Stimulated activated CD4-positive, alpha-beta T cell treated with anti-CD3 and anti-CD28 coated beads, TNF-alpha, amount 100 ng/mL, for 1 hour (primary cell): ENCODE measurements around the gene LTBP2.
A peak's percentile ranks its signal among the peaks of the same experiment; 100 is the strongest.

Source experiments
- DNase-seq, 3 donors: peaks; one replicate each; pipeline ENCODE4 v3.0.0-alpha.2; 2020; ENCODE audit warnings: low read depth in 3 of 3, low spot score in 1 of 3

Gene LTBP2

DNA sequence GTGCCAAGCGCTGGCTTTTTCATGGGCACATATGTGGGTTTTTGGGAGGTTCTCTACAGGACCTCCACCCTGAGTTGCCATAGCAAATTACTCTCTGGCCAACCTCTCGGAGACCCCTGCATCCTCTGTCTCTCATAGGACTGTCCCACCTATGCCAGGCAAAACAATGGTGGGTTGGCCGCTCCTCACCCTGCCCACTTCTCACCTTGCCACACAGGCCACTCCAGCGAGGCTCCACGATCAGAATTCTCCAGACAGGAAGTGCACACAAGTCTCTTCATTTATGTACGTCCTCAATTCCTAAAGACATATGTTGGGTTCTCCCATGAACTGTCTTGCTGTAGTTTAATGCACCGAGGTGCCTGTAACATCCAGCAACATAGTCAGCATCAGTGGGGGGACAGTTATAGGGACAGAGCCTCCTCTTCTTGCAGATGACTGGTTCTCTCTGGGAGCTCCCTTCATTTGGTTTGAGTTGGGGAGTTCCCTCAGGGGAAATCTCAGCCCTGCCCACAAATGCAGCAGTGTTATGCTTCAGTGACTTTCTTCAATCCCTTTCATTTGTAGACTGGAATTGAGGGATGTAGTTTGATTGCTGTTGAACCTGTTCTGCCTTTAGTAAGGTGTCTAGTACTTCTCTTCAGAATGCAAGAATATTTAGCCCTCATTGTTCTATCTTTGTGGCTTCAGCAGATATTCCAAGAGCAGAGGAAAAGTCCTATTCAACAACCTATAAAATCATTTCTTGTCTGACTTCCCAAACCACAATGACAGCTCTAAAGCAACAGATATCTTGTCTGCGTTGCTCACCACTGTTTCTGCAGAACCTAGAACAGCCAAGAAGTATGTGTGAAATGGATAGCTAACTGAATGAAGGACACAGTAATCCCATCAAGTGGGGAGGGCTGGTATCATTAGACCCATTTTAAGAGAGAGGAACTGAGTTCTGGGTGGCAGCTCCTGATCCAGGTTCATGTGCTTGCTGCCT lies 2.8 kb upstream of the LTBP2 start:
- DNase-seq = no peak

DNA sequence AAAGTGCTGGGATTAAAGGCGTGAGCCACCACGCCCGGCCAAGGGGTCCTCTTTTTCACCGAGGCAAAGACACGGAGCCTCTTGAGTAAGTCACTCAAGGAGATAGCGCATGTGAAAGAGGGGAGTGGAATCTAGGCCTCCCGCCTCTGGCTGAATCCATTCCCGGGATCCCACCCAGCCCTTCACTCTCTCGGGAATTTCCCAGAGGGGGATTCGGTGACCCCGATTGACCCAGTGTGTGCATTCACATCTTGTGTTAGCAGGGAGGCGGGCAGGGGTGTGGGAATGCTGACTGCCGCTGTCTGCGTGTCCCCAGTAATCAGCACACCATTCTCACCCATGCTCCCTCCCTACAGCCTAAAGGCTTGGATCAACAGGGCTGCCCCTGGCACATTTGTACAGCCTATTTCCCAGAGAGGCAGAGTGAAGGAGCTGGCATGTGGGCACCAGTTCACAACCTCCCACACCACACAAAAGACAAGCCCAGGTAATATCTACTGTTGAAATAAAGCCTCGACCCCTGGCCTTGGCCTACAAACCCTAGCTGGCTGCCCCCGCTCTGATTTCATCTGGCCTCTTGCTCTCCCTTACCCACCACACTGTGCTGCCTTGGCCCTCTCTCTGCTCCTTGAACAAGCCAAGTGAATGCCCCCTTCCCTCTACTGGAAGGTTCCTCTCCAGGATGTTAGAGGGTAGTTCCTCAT lies 1.3 kb upstream of the LTBP2 start:
- no peak for DNase-seq

DNA sequence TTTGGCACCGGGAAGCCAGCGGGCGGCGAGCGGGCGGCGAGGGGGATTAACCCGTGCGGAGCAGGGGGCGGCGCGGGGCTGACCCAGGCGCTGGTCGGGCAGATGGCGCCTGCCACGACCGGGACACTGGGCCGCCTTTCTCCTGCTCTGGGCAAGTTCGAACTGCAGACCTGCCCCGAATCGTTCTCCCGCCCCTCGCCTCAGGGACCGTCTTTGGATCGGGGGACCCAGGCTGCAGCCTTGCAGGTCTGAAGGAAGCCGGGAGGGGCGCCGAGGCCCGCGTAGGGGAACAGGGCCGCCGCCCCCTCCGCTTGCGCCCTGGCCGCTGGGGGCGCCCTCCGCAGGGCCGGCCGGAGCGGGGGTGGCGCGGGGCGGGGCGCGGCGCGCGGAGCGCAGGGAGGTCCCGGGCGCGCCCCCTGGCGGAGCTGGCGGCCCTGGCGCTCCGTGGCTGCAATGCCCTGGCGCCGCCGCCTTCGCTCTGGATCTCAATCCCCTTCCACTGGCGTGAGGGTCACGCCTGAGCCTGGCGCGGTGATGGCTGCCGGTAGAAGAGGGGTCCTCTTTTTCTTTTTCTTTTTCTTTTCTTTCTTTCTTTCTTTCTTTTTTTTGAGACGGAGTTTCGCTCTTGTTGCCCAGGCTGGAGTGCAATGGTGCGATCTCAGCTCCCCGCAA lies 449 bp upstream of the LTBP2 start:
- peak; percentile 53 to 84 (median 60) for DNase-seq

DNA sequence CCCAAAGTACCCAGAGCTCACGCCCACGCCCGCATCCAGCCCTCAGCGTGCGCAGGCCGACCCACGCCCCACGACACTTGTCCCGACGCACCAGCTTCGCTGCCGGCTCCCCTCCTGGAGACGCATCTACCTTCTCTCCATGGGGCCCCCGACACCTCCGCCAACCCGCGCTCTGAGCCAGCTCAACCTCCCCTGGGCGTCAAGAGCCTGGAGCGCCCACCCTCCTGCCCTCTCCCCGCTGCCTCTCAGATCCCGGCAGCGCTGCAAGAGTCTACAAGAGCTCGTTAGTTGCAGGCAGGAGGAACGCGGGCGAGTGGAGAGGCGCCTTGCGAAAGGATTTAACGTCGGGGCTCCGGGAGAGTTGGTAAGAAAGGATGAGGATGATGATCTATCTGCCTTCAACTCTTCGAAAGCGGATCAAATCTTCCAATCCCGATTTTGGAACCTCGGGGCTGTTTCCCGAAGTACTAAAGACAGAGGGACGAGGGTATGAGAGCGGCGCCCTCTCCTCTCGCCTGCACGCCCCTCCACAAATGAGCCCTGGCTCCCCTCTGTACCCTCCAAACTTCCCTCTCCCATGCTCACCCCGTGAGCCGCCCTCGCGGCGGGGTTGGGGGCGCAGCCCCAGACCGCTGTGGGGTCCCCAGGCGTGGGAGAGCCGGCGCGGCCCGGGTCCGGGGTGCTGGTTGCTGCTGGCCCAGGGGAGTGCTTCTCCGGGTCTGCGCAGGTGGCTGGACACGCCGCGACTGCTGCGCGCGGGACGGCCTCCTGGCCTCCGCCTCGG lies 979 bp downstream of the LTBP2 start:
- no peak for DNase-seq

DNA sequence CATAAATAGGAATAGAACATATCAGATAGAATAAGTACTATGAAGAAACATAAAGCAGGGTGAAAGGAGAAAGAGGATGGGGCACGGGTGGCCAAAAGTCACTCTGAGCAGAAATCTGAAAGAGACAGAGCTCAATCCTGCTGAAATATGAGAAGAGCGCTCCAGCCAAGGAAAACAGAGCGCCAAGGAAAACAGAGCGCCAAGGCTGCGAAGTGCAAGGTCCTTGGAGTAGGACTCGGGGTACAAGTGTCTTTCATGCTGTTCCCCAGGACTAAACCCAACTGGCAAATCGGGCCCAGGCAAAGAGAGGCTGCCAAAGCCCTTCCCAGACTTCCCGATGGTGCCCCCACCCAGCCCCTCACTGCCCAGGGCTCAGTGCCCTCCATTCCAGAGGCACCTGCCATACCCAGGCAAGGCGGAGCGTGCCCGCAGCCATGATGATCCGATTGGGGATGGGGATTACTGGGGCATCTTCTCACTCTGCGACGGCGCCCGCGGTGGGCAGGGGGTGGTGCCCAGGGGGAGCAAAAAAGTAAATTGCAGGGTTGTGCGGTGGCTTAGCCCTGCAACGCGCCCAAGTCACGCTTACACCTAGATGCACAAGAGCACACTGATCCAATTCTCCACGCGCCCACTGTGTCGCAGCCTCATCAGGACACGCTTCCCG lies 1.7 kb downstream of the LTBP2 start:
- DNase-seq = no peak

DNA sequence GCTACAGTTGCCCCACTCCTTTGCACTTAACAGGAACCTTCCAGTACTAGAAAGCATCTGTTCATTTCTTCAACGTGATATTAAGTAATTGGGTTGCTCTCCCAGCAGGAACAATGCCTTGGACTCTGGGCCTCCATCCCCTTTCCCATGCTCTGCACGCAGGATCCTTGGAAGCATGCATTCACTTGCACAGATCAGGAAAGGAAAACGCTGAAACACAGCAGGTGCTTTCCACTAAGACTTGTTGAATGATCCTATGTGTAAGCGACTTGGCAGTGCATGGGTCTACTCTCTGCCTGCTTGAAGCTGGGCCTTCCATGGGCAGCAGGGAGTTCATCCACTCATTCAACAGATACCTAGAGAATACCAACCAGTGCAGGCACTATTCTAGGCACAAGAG lies 2.3 kb downstream of the LTBP2 start:
- DNase-seq = no peak

DNA sequence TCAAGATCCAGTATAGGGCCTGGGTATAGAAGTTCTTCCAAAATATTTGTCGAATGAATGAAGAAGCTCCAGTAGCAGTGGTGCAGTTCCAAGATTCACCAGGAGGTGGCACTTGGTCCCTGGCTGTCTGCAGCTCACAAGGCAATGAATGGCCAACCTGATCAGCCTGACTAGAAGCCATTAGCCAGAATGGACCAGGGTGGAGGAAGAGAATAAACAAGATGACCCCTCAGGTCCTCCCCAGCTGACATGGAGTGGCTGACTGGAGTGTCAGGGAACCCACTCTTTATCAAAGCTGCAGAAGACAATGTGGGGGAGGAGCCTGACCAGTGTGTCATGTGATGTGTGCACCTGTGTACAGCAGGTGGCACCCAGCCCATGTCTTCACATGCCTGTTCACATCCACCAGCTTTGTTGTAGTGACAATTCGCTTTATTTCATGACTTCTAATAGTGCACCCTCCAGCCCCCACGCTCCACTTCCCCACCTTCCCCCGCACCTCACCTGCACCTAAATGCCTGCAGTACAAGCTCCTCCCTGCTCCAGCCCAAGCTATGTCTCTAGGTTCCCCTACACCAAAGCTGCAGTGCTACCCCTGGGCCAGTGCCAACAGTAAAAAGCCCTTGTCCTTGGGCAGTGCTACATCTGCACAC lies 3.0 kb downstream of the LTBP2 start:
- peak; percentile 54 to 81 (median 70) for DNase-seq

DNA sequence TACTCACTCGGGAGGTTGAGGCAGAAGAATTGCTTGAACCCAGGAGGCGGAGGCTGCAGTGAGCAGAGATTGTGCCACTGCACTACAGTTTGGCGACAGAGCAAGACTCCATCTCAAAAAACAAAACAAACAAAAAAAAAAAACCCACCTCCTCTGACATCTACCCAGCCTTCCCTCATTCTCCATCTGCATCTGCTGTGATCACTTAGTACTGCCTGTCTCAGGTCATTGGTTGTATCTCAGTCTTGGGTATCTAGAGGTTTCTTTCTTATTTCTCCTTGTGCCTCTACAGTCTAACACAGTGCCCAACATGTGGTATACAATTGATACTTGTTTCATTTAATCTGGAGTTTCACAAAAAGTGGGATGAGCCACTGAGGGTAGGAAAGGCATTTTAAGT lies 5.3 kb downstream of the LTBP2 start:
- DNase-seq = no peak

DNA sequence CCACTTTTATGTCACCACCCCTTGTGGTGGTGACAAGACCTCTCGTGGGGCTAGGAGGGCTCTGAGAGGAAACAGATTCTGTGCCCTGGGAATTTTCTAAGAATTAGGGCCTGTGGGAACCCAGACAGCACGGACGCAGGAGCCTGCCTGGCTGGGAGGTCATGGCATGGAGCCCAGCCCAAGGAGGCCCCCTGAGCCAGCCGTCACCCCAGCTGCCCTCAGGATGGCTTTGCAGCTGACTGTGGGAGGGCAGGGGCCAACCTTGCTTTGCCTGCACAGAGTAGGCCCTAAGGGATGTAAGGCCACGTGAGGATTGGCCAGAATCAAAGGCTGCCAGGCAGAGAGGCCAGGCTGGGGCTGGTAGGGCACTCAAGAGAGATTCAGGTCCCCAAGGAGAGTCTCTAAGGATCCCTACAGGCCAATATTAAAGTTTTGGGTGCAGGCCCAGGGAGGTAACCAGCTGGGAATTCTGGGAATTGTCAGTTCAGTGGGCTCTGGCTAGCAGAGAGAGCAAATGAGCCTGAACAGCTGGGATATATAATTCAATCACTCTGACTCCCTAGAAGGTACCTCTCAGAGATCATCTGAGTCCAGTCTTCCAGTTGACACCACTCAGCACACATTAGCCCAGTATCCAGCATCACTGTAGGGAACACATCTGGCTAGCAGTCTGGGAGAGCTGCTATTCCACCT lies 6.4 kb downstream of the LTBP2 start:
- DNase-seq = no peak

DNA sequence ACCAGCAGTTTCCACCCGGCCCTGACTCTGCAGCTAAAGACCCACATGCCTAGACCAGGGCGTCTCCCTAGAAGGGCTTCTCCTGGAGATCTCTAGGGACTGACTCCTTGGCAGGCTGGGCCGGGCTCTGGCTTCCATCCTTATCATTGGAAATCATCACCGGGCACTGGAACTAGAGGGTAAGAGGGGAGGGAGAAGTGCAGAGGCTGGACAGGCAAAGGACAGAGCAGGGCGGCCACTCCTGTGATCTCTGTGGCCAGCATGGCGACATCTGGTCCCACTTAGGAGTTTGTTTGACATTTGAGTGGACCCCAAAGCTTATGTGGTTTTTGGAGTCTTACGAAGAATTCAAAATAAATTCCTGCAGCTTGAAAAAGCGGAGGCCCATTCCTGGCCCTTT lies 7.1 kb downstream of the LTBP2 start:
- no peak for DNase-seq

DNA sequence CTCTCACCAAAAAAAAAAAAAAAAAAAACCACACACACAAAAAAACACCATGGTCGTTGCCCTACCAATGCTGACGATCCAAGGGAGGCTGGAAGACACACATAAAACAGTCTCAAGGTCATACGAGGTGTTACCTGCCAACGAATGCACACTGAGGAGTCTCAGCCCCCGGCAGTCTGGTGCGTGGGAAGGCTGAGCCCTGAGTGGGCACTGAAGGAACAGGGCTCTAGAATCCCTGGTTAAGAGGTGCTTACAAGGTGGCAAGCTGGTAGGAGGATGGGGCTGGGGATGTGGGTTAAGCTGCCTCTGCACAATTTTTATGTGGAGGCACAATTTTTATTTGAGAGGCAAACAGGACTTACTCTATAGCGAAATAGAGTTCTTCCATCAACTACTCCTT lies 7.9 kb downstream of the LTBP2 start:
- no peak for DNase-seq

DNA sequence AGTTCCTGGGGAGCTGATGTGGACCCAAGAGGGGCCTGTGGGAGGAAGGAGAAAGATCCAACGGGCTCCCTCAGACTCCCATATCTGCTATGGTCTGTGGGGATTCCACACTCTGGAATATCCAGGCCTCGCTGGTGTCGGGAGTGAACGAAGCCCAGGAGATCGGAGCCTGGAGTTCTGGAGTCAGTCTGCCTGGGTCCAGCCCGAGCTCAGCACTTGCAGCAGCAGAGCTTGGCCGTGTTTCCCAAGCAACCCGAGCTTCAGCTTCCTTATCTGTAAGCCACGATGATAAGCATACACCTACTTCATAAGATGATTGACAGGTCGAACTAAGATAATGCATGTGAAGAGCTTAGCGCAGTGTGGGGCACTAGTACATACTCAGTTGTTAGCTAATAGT lies 10.1 kb downstream of the LTBP2 start:
- no peak for DNase-seq

DNA sequence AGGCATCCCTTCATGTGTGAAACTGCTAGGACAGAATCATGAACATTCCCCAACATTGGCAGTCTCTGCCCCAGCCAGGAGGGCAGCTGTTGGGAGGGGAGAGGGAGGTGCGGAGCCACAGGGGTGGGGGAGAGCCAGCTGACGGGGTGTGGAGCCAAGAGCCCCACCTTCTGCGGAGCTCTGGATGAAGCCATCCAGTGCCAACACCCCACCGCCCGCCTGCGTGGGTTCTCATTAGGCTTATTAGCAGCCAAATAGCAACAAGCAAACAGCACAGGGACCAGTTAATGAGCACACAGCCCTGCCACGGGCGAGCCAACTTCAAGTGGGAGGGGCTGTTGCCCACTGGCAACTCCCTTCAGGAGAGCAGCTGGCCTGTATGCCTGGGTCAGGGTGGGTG lies 12.1 kb downstream of the LTBP2 start:
- no peak for DNase-seq

DNA sequence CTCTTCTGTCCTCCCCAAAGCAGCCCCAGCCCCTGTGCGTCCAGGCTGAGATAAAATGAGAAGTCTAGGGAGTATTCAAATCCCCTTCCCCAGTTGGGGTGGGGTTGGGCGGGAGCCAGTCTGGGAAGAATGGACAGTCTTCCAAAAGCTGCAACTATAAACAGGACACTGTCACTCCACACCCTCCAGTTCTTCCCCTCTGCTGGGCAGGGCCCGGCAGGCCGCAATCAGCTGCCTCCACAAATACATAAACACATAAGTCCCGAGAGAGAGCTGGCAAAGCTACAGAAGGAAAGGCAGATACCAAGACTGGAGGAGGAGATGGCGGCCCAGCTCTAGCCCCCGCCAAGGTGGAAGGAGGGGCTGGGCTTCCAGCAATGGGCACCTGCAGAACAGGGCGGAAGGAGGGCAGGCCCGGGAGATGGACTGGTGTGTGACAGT lies 12.7 kb downstream of the LTBP2 start:
- no peak for DNase-seq

DNA sequence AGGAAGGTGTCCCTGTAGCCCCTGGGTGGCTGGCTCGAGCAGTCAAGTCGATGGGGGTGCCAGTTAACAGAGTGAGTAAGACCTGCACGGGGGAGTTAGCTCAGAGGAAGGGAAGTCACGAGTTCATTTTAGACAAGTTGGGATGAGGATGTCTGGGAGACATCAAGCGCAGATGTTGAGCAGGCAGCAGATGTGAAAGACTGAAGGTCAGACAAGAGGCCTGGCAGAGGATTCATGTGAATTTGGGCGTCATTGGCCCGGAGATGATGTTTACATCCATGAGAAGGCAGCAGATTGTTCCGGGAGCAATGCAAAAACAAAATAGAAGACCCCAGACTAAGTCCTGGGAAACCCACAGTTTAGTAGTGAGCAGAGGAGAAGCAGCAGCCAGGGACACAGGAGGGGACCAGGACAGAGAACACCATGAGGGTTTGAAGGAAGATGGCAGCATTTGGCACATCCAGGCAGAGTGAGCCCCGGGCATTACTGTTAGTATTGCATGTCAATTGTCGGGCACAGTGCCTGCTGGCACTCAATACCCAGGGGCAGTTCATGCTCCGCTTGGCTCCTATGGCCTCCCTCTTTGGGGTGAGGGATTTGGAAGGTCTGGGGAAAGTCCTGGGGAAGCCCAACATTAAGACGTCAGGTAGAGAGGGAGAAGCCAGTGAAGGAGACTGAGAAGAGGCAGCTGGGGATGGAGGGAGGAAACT lies 15.1 kb downstream of the LTBP2 start:
- DNase-seq = no peak

DNA sequence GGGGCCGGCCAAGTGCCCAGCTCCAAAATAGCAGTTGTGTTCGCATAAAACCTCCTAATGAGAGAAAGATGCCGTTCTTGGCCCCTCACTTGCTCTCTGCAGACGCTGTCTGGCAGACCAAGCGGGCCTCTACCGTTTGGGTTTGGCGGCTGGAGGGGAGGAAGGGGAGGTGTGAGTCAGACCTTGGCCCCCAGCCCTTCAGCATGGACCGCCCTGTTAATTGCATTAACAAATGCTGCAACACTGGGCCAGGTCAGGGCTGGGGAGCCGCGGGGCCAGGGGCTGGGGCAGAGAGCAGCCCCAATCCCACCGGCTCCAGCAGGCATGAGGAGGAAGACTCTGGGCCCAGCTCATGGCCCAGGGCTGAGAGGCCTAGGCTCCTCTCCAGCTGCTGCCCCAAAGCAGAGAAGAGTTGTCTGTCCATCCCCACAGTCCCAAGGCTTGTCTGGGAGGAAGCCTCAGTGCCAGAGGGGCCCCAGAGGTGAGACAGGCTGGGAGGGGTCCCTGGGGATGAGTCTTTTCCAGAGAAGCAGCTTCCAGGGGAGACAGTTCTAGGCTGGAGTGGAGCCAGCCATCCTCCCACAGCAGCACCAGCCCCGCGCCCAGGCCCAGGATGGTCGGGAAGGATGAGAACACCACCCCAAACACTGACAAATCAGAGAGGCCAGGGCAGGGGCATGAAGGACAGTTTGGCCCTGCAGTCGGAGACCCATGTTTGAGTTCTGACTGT lies 16.9 kb downstream of the LTBP2 start:
- DNase-seq = no peak

DNA sequence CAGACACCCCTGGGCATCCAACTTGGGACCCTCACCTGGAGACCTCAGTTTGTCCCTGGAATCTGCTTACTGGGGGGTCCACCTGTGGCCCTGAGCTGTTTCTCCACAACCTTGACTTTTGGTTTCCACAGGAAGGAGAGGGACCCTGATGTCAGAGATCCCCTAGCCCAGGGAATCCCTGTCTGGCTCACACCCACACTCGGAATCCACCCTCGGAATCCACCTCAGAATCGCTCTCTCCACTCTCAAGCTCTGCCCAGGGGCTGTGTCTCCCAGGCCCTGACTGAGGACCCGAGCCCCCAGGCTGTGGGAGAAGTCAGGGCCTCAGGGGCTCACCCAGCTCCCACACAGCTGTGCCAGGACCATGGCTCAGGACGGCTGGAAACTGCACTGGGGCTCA lies 17.4 kb downstream of the LTBP2 start:
- no peak for DNase-seq

DNA sequence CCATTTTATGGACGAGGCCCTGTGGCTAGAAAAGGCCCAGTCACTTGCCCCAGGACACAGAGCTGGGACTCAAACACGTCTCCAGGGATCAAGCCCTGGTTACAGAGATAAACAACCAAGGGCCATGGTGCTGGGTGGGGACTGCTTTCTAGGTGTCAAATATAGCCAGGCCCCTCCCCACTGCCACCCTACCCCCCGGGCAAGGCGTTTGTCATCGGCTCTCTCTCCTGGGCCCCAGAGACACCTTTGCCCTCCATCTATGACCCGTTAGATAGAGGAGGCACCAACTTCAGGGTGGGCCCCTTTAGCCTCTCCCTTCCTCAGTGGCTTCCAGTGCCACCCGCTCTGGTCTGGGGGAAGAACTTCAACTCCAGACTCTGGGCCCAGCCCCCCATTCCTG lies 18.0 kb downstream of the LTBP2 start:
- DNase-seq = no peak
